NOMO-1 treated with DMSO at 0.1 percent for 48 hours (cell line): ENCODE measurements around the gene GFOD1.
"Not testable (repeated sequence)": the region's sequence is repeated elsewhere in the genome, so short reads cannot be mapped to it uniquely, and the experiment has no call there.

Experiments used
- DNase-seq: peaks from one replicate; lab custom pipeline; 2025; ENCODE audit not compliant: unreplicated experiment; lab: John Stamatoyannopoulos, UW

GFOD1 gene

GRCh38 chr6:13331516-13332348 lies 155.7 kb downstream of the GFOD1 start:
- DNase-seq, result peak; percentile 20

DNA sequence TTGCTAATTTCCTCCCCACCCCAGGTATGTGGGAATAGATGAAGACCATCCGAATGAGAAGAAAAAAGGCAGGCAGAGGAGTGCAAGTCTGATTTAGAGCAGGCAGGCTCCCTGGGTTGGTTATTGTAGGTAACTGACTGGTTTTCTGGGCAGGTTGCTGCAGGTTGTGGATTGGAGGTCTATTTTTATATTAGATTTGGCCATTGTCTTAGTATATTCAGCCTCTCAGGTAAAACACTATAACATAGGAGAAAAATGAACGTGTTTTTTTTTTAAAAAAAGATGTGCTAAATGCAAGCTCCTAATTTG lies 158.6 kb downstream of the GFOD1 start:
- DNase-seq, result no peak

GRCh38 chr6:13328076-13328874 lies 159.1 kb downstream of the GFOD1 start, which contains the start of gene TBC1D7:
TSS of gene TBC1D7 (minus strand) at chr6:13328537. CDS start at chr6:13326898, 1,639 bp downstream.
- DNase-seq, result peak; percentile 81

DNA sequence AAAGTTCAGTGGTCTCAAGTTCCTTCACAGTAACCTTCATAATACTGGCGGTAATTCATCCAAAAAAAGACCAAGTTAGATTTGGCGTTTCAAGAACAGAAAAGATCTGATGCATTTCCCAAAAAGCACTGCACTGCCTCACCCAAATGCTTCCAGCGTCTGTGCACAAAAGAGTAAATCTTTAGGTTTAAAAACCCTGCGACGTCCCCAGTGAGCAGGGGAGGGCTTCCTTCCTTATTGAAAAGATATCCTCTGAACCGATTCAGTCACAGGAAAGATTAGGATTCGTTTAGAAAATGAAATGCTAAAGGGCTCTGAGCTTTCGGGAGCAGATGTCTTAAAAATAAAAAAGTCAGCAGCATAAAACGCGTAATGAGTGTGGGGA lies 159.7 kb downstream of the GFOD1 start:
- peak; percentile 31 for DNase-seq

GRCh38 chr6:13326031-13326586 lies 161.3 kb downstream of the GFOD1 start:
- DNase-seq, result not testable (repeated sequence)

DNA sequence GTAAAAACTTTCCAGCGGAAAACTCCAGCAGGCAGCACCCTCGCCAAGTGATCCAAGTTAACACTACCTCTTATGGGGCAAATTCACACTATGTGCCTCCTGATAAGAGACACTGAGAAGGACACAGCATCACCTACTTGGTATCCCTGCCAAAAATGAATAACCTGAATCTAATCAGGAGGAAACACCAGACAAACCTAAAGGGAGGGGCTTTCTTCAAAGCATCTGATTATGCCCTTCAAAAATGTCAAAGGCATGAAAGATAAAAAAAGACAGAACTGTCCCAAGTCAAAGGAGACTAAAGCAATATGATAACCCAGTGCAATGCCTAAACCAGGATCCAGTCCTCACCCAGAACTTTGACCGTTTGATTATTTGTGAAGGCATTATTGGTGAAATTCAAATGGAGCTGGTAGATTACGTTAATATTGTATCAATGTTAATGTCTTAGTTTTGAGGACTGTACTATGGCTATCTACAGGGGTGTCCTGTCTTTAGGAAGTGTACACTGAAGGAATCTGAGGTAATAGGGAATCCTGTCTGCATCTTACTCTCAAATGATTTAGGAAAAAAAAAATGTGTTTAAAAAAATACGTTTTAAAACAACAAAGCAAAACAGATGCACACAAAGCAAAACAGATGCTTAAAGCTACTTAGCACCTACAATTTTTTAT lies 167.4 kb downstream of the GFOD1 start:
- DNase-seq, result no peak

GRCh38 chr6:13318821-13319220 lies 168.6 kb downstream of the GFOD1 start:
- DNase-seq, result no peak

DNA sequence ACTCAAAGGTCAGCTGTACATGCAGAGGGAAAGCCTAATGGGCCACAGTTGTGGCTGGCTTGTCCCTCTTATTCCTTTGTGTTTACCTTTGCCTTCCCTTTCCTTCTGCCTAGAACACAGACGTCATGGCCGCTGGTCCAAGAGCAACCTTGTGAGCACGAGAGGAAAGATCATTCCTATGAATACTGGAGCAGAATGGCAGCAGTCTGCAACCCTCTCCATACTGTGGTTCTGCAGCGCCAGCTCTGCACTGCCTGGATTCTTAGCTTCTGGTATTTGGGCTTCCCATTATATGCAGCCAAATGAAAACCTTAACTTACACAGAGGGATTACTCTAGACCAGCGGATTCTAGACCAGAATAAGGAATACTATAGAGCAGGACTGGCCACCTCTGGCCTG lies 171.5 kb downstream of the GFOD1 start:
- DNase-seq, result no peak

- no peak for DNase-seq
Observed at GRCh38 chr6:13314806-13315205, 172.6 kb downstream of the GFOD1 start.

DNA sequence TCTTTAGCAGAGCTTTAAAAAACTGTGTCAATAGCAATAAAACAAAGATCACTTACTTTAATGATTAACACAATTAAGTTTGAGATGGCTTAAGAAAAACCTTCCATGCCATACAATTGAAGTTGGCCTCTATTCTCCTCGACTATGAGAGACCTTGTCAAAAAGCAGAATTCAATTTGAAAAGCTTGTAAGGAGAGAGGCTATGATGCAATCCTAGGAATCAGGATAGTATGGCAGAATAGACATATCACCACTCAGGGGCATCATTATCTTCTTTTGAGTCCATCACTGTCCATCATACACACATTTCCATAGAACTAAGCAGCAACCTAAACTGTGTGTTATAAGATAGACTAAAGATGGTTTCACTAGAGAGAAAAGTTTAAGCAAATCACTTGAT lies 176.2 kb downstream of the GFOD1 start:
- DNase-seq, result no peak

- no peak for DNase-seq
Observed at GRCh38 chr6:13308332-13308731, 179.1 kb downstream of the GFOD1 start.
